Endothelial cell of umbilical vein (primary cell): ENCODE data around the gene SYT7. TPM values are rescaled to one million over a fixed set of nuclear protein-coding genes. Genes with fewer than 3 reads are reported as not detected.

Source experiments
- BruUV-seq: library from RNA; stranded (reverse); fragments of 400-500 nt; replicated peaks from 2 replicates; lab custom pipeline; 2021; lab: Mats Ljungman, UMichigan
- CTCF ChIA-PET: fragments of 300-600, 350-600 bp; sonication (Branson Sonifier 250); formaldehyde crosslinking; loops from one replicate; lab custom pipeline; 2021; ENCODE audit warnings: antibody characterized with exemption, inconsistent platforms; lab: Charles Lee
- POLR2A ChIA-PET: fragments of 300-600, 350-600 bp; sonication (Branson Sonifier 250); formaldehyde crosslinking; loops from one replicate; lab custom pipeline; 2021; ENCODE audit warnings: antibody characterized with exemption, inconsistent platforms; lab: Charles Lee
- DNase-seq: peaks from one replicate; pipeline ENCODE4 v3.0.0-alpha.2; 2011; ENCODE audit warnings: low read depth, low spot score
- FAIRE-seq: peaks from 2 replicates; lab custom pipeline; 2011; peaks lifted over from hg19 to GRCh38; lab: Jason Lieb, UNC
- H2AFZ ChIP-seq: 2 replicates; pipeline ENCODE4 v1.6.0; 2012; ENCODE audit warnings: low read depth, low read length, control low read depth, inconsistent platforms
- H3K27ac ChIP-seq: 2 replicates; pipeline ENCODE4 v1.5.1; 2011; ENCODE audit warnings: low read depth, mild to moderate bottlenecking, control low read depth, low read length, moderate library complexity; ENCODE audit not compliant: insufficient read depth
- H3K27me3 ChIP-seq, 2 experiments: 2 replicates each; pipeline versions ENCODE4 v1.6.0 to v1.6.1; 2011; ENCODE audit warnings: low read length in 2 of 2, mixed read lengths in 1 of 2; ENCODE audit not compliant: control insufficient read depth in 2 of 2, insufficient read depth in 2 of 2
- H3K36me3 ChIP-seq, 2 experiments: 2 replicates in 1 of 2; 3 replicates in 1 of 2; pipeline ENCODE4 v1.5.1; 2011; ENCODE audit warnings: low read length in 2 of 2, mild to moderate bottlenecking in 1 of 2, moderate library complexity in 1 of 2; ENCODE audit not compliant: control insufficient read depth in 2 of 2, insufficient read depth in 2 of 2; ENCODE audit errors: extremely low read depth in 1 of 2
- H3K4me1 ChIP-seq: 3 replicates; pipeline ENCODE4 v1.5.1; 2011; ENCODE audit warnings: mild to moderate bottlenecking, low read length; ENCODE audit not compliant: control insufficient read depth, insufficient read depth; ENCODE audit errors: extremely low read depth
- H3K4me2 ChIP-seq: 2 replicates; pipeline ENCODE4 v1.6.1; 2011; ENCODE audit warnings: low read length, control low read depth, mixed read lengths; ENCODE audit not compliant: insufficient read depth
- H3K4me3 ChIP-seq, 3 experiments: fragments of 200-600 bp in 1 of 3; sonication (generic), shearing (Covaris generic) in 1 of 3; replicated peaks in 1 of 3; 2 replicates each; pipeline ENCODE4 v1.5.1; 2011 to 2016; ENCODE audit warnings: control low read depth in 3 of 3, low read length in 3 of 3, mild to moderate bottlenecking in 2 of 3, inconsistent platforms in 1 of 3, low read depth in 1 of 3, moderate library complexity in 1 of 3; ENCODE audit not compliant: insufficient read depth in 1 of 3
- H3K79me2 ChIP-seq: 2 replicates; pipeline ENCODE4 v1.6.0; 2012; ENCODE audit warnings: low read length, inconsistent platforms; ENCODE audit not compliant: control insufficient read depth, insufficient read depth
- H3K9ac ChIP-seq: replicated peaks from 2 replicates; pipeline ENCODE3; 2011; ENCODE audit warnings: low read length, control low read depth; ENCODE audit not compliant: insufficient read depth; ENCODE audit errors: extremely low read depth
- H3K9me1 ChIP-seq: replicated peaks from 3 replicates; pipeline ENCODE4 v1.6.0; 2011; ENCODE audit warnings: mild to moderate bottlenecking, low read length; ENCODE audit not compliant: control insufficient read depth, insufficient read depth; ENCODE audit errors: extremely low read depth
- H3K9me3 ChIP-seq: replicated peaks from 2 replicates; pipeline ENCODE4 v1.5.1; 2012; ENCODE audit warnings: low read length, inconsistent platforms; ENCODE audit not compliant: control insufficient read depth, insufficient read depth
- H4K20me1 ChIP-seq: replicated peaks from 2 replicates; pipeline ENCODE3; 2011; ENCODE audit warnings: mild to moderate bottlenecking, low read length; ENCODE audit not compliant: control insufficient read depth, insufficient read depth; ENCODE audit errors: extremely low read depth
- EZH2 ChIP-seq: IDR thresholded peaks from 2 replicates; pipeline ENCODE4 v1.6.1; 2012; ENCODE audit warnings: borderline replicate concordance, low read depth, mild to moderate bottlenecking, moderate library complexity, low read length, inconsistent platforms; ENCODE audit not compliant: severe bottlenecking
- FOS ChIP-seq: IDR thresholded peaks from 2 replicates; pipeline ENCODE4 v1.6.1; 2011; ENCODE audit warnings: mild to moderate bottlenecking, low read length, moderate library complexity, borderline replicate concordance; ENCODE audit not compliant: insufficient read depth
- GATA2 ChIP-seq: IDR thresholded peaks from 2 replicates; pipeline ENCODE4 v1.7.0; 2011; ENCODE audit warnings: low read depth, mild to moderate bottlenecking, moderate library complexity, mixed read lengths, low read length; ENCODE audit not compliant: insufficient read length, insufficient read depth
- JUN ChIP-seq: IDR thresholded peaks from 2 replicates; pipeline ENCODE4 v1.6.1; 2011; ENCODE audit warnings: borderline replicate concordance, low read depth; ENCODE audit not compliant: insufficient read length, insufficient read depth
- MYC ChIP-seq: IDR thresholded peaks from one replicate; pipeline ENCODE4 v1.6.1; 2011; ENCODE audit warnings: mild to moderate bottlenecking, low read depth, low read length
- POLR2AphosphoS5 ChIP-seq: IDR thresholded peaks from 2 replicates; pipeline ENCODE4 v1.6.1; 2012; ENCODE audit warnings: low read depth, mild to moderate bottlenecking, control low read depth, low read length, moderate library complexity; ENCODE audit not compliant: insufficient read depth
- dilution Hi-C: fragments of 300-500 bp; cut with MboI; formaldehyde crosslinking; loops from one replicate; pipeline ENCODE4 v1.15.0; 2019; ENCODE audit warnings: low sequenced_read_pairs; ENCODE audit not compliant: extremely low pct_ligation_motif_present
- intact Hi-C: fragments of 100-400 bp; cut with micrococcal nuclease; formaldehyde crosslinking; loops from one replicate; pipeline ENCODE4 v1.10.0; 2022
- polyA plus RNA-seq, 4 experiments: library from polyadenylated mRNA; depleted of rRNA in 3 of 4; stranded (reverse) in 3 of 4; unstranded in 1 of 4; fragments of >200 nt; gene quantifications; 2 replicates each; pipeline versions ENCODE4 v1.2.1 to v1.2.3, GENCODE V29; 2011 to 2012; ENCODE audit warnings: missing spikeins in 1 of 4
- total RNA-seq: library from RNA; stranded (reverse); gene quantifications from 2 replicates; pipeline ENCODE4 v1.2.3, GENCODE V29; 2021
- TF ChIP-seq, protein P1 (sequence below), 2 donors: IDR thresholded peaks; 1 replicate in 1 of 2; 2 replicates in 1 of 2; pipeline ENCODE4 v1.5.1; 2011; ENCODE audit warnings: low read length in 2 of 2, mild to moderate bottlenecking in 2 of 2, moderate library complexity in 2 of 2, control low read depth in 1 of 2, inconsistent platforms in 1 of 2, low read depth in 1 of 2; ENCODE audit not compliant: insufficient read depth in 1 of 2; ENCODE audit errors: extremely low read depth in 1 of 2
- TF ChIP-seq, protein P2 (sequence below): IDR thresholded peaks from 2 replicates; pipeline ENCODE4 v1.6.1; 2011; ENCODE audit not compliant: insufficient read depth, insufficient read length

The SYT7 gene
- total and polyA plus RNA-seq, 2 donors (not counting 3 experiments of a cell fraction or from before 2014, with no cell fraction given), result 0.08 to 0.55 TPM

DNA sequence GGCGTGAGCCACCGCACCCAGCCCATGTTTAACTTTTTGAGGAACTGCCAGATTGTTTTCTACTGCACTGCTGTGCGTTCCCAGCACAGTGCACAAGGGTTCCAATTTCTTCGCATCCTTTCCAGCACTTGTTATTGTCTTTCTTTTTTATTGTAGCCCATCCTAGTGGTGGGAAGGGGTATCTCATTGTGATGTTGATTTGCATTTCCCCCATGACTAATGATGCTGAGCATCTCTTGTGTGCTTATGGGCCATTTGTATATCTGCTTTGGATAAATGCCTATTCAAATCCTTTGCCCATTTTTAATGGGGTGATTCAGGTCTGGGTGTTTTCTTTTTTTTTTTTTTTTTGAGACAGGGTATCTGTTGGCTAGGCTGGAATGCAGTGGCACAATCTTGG lies 36.6 kb upstream of the SYT7 start:
- CTCF ChIA-PET, result interaction anchor here (1.2 kb wide), 1 partner anchor 98 kb away, joined by 3 read pairs; no protein-coding TSS in a partner anchor
- DNase-seq (no peak), FAIRE-seq (no peak)
- H3K4me1 ChIP-seq, result peaks cover 4% of the 10 kb centered on the region
- peaks cover 0 to 4% of the 10 kb centered on the region in 2 experiments for H3K27me3 ChIP-seq
- H3K4me3 ChIP-seq, result no peak overlapping the region
- H3K9ac ChIP-seq, result no peak overlapping the region
- no peak overlapping the region for H2AFZ ChIP-seq
- H4K20me1 ChIP-seq, result no peaks in the 10 kb centered on the region
- H3K79me2 ChIP-seq, result no peaks in the 10 kb centered on the region
- dilution Hi-C loops (no loop called here), intact Hi-C loops (no loop called here)
- no peaks in the 10 kb centered on the region for H3K36me3 ChIP-seq
- H3K9me3 ChIP-seq, result no peaks in the 10 kb centered on the region
- H3K4me2 ChIP-seq, result no peak overlapping the region
- no TSS peak for BruUV-seq
- no peak for TF ChIP-seq EZH2
- TF ChIP-seq, protein P1, sequence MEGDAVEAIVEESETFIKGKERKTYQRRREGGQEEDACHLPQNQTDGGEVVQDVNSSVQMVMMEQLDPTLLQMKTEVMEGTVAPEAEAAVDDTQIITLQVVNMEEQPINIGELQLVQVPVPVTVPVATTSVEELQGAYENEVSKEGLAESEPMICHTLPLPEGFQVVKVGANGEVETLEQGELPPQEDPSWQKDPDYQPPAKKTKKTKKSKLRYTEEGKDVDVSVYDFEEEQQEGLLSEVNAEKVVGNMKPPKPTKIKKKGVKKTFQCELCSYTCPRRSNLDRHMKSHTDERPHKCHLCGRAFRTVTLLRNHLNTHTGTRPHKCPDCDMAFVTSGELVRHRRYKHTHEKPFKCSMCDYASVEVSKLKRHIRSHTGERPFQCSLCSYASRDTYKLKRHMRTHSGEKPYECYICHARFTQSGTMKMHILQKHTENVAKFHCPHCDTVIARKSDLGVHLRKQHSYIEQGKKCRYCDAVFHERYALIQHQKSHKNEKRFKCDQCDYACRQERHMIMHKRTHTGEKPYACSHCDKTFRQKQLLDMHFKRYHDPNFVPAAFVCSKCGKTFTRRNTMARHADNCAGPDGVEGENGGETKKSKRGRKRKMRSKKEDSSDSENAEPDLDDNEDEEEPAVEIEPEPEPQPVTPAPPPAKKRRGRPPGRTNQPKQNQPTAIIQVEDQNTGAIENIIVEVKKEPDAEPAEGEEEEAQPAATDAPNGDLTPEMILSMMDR (IDR thresholded peaks at IDR 0.05; ENCODE audit: extremely low read depth in 1 of 2, insufficient read depth in 1 of 2, low read depth in 1 of 2, low read length in 2 of 2), result no peak
- no peak for TF ChIP-seq FOS
- no peak for TF ChIP-seq MYC
- TF ChIP-seq JUN, result no peak
- no peak for TF ChIP-seq GATA2
- TF ChIP-seq, protein P2, sequence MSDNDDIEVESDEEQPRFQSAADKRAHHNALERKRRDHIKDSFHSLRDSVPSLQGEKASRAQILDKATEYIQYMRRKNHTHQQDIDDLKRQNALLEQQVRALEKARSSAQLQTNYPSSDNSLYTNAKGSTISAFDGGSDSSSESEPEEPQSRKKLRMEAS, result no peak
- no peak for TF ChIP-seq POLR2AphosphoS5
- H3K27ac ChIP-seq, result no peak overlapping the region
- POLR2A ChIA-PET, result no interaction called here
- no peaks in the 10 kb centered on the region for H3K9me1 ChIP-seq
